Spinal cord (tissue), 10 donors: Measurements from ENCODE around the gene RASL12. TPM values are rescaled to one million over a fixed set of nuclear protein-coding genes. Genes with fewer than 3 reads are reported as not detected.
A peak's percentile ranks its signal among the peaks of the same experiment; 100 is the strongest.

Experiments
- DNase-seq, 6 donors: peaks; one replicate each; pipeline versions ENCODE4 v3.0.0 to v3.0.0-alpha.2; 2013 to 2015; ENCODE audit warnings: low spot score in 6 of 6, low read depth in 4 of 6
- H3K27ac ChIP-seq: one replicate; pipeline ENCODE4 v1.5.1; 2013; ENCODE audit warnings: low read depth, low read length, control low read depth
- H3K27me3 ChIP-seq: one replicate; pipeline ENCODE4 v1.6.1; 2013; ENCODE audit warnings: low read length; ENCODE audit not compliant: control insufficient read depth, insufficient read depth
- H3K36me3 ChIP-seq: one replicate; pipeline ENCODE4 v1.6.1; 2013; ENCODE audit warnings: low read length; ENCODE audit not compliant: control insufficient read depth, insufficient read depth
- H3K4me1 ChIP-seq: one replicate; pipeline ENCODE4 v1.6.1; 2013; ENCODE audit warnings: low read length; ENCODE audit not compliant: control insufficient read depth, insufficient read depth
- H3K4me3 ChIP-seq: one replicate; pipeline ENCODE4 v1.5.1; 2013; ENCODE audit warnings: low read depth, low read length, control low read depth
- H3K9me3 ChIP-seq: one replicate; pipeline ENCODE4 v1.6.1; 2013; ENCODE audit warnings: low read length; ENCODE audit not compliant: control insufficient read depth, insufficient read depth
- WGBS: methylation state at CpG from one replicate; pipeline ENCODE4 v1.1.5; 2013; ENCODE audit warnings: missing lambda C conversion rate; ENCODE audit not compliant: insufficient coverage; 5-methylcytosine and 5-hydroxymethylcytosine counted together
- polyA plus RNA-seq, 2 donors: library from polyadenylated mRNA; unstranded; fragments of 120-200 nt; gene quantifications; one replicate each; pipeline ENCODE4 v1.2.1, GENCODE V29; 2013; ENCODE audit not compliant: insufficient read length in 2 of 2
- total RNA-seq, 2 donors: library from RNA; depleted of rRNA in 1 of 2; stranded (reverse); fragments of 120-200 nt in 1 of 2; fragments of >200 nt in 1 of 2; gene quantifications; one replicate each; pipeline versions ENCODE4 v1.2.3 to v1.2.4, GENCODE V29; 2013 to 2014
- donor health status: healthy.

Gene RASL12
- total and polyA plus RNA-seq, 4 donors: 6.4 to 18.8 (median 14.9) TPM

DNA sequence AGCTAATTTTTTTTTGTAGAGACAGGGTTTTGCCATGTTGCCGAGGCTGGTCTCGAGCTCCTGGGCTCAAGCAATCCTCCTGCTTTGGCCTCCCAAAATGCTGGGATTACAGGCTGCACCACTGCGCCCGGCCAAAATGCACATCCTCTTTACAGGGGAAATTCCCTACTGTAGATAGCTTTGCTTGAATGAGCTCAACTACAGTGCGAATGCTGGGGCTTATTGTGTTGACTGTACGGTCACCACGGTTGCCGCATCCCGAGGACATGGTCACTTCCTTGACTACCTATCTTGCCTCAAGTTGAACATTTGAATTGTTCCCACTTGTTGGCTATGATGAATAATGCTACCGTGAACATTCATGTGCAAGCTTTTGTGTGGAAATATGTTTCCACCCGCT is 33.1 kb downstream of the RASL12 start:
- 92% methylated on average over 7 of the region's 11 CpGs for WGBS
- no peaks in the 10 kb centered on the region for H3K27me3 ChIP-seq
- H3K9me3 ChIP-seq: no peaks in the 10 kb centered on the region
- no peak overlapping the region for H3K4me3 ChIP-seq
- DNase-seq: no peak
- H3K36me3 ChIP-seq: no peaks in the 10 kb centered on the region
- peaks cover 6% of the 10 kb centered on the region for H3K4me1 ChIP-seq
- H3K27ac ChIP-seq: no peak overlapping the region

DNA sequence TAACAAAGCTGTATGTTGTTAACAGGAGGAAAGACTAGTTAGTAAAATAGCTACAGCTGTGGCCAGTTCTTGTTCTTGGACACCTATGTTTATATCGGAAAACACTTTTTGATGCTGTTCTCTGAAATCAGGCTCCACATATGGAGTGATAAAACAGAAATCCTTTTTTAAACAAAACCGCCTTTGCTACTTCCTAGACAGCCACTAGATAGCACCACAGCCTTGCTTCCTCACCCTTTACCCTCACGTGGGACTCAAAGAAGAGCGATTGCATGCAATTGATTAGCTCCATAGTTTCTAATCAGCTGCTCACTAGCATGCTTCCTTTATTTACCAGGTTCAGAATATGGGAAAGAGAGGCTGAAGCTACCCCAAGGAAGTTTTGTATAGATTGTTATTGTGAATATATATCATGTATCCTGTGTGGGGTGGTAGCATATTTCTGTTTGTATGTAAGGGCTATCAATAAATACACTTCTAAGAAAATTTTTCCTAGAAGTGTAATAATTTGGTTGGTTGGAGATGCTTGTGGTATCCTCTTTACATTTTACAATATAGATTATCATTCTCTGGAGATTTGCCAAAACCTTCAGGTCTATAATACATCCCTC is 34.0 kb downstream of the RASL12 start:
- no peaks in the 10 kb centered on the region for H3K9me3 ChIP-seq
- H3K4me3 ChIP-seq: no peak overlapping the region
- H3K4me1 ChIP-seq: peaks cover 8% of the 10 kb centered on the region
- H3K27ac ChIP-seq: no peak overlapping the region
- peak in 2 of 6 donors; percentile 72 to 91 for DNase-seq
- no peaks in the 10 kb centered on the region for H3K27me3 ChIP-seq
- no CpG with 5 or more reads among the region's 4 CpGs for WGBS
- H3K36me3 ChIP-seq: no peaks in the 10 kb centered on the region

DNA sequence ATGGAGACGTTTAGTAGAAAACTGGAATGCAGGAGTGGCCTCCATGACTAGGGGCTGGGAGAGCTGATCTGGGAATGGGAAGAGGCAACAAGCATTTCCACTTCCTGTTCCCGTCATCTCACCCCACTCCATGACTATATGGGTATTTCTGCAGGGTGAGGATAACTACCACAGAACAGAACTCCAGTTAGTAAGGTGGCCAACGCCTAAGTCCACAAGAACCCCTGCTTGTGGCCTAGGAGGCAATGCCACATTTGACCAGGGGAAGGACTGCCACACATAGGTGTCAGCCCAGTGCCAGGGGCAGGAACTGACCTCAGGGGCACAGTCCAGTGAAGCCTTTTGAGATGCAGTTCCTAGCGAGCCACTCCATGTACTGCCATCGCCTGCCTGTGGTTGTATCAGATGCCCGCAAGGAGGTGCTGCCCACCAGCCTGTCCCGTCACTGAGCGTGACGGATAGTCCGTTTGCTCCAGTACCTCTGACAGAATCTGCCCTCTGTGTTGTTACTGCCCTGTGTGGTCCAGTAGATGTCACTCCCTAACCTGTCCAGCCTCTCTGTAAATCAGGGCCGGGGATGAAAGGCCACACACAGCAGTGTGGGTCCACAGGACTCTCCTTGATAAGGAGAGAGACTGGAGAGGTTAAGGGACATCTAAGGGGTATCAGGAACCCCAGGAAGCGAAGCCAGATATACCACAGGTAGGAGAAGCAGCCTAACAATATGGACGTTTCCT is 34.8 kb downstream of the RASL12 start:
- H3K4me1 ChIP-seq: peaks cover 14% of the 10 kb centered on the region
- no peak overlapping the region for H3K27ac ChIP-seq
- H3K27me3 ChIP-seq: no peaks in the 10 kb centered on the region
- H3K4me3 ChIP-seq: no peak overlapping the region
- DNase-seq: peak in 2 of 6 donors; percentile 38 to 49
- no peaks in the 10 kb centered on the region for H3K36me3 ChIP-seq
- 17% methylated on average over 9 of the region's 13 CpGs for WGBS
- no peaks in the 10 kb centered on the region for H3K9me3 ChIP-seq

DNA sequence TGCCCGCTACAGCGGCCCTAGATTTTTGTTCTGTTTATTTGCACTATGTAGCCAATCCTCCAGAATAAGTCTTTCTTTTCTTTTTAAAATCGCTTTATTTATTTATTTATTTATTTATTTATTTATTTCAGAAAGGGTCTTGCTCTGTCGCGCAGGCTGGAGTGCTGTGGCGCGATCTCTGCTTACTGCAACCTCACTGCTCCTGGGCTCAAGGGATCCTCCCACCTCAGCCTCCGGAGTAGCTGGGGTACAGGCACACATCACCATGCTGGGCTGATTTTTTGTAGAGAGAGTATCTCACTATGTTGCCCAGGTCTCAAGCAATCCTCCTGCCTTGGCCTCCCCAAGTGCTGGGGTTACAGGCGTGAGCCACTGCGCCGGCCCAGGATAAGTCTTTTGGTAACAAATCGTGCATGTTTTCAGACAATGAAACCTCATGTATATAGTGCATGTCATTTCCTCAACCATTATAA is 38.0 kb downstream of the RASL12 start:
- Histone ChIP-seq H3K9me3 (no peaks in the 10 kb centered on the region), H3K4me3 (peak overlapping the region; percentile 76), H3K27ac (no peak overlapping the region), H3K4me1 (peaks cover 14% of the 10 kb centered on the region), H3K27me3 (no peaks in the 10 kb centered on the region), H3K36me3 (peaks cover 7% of the 10 kb centered on the region)
- no peak for DNase-seq
- 91% methylated on average over 4 of the region's 12 CpGs for WGBS

DNA sequence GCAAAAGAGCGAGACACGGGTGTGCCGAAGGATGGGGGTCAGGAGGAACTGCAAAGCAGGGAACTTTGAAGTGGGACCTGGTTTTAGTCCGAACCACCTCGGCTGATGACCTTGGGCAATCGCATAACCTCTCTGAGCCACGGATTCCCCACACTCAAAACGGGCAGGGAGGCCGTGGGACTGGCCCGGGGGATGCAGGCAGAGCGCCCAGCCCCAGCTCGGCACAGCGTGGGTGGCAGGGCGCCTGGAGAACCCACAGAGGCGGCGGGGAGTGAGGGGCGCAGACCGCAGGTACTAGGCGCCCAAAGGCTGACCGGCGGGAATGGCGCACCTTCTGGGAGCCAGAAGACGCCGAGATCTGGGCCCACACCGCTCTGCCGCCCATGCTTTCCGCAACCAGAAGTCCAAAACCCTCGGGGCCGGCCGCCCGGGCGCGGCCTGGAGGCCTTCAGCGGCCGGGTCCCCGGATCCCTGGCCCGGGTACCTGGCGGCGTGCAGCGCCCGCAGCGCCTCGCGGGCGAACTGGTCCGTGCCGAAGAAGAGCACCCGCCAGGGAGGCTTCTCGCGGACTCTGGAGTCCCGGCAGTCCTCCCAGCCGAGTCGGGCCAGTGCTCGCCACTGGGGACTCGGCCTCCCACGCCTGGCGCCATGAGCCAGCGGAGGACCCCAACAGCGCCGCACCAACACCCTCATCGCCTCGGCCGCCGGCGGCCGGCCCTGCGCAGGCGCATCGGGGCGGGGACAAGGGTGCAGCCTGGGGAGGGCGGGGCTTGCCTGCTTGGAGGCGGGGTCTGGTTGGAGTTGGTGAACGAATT is 38.7 kb downstream of the RASL12 start, which contains the start of gene MTFMT:
TSS of gene MTFMT (minus strand) at position 719 of the 815 bp plus-strand sequence. CDS start at position 693, 26 bp downstream.
- no peak within 1 kb of the TSS for H3K27ac ChIP-seq
- H3K36me3 ChIP-seq: peaks cover 10% of the 10 kb centered on the region
- peaks cover 14% of the 10 kb centered on the region for H3K4me1 ChIP-seq
- peak; percentile 60 to 97 (median 82) for DNase-seq
- H3K4me3 ChIP-seq: peak within 1 kb of the TSS; percentile 76
- H3K27me3 ChIP-seq: no peaks in the 10 kb centered on the region
- no peaks in the 10 kb centered on the region for H3K9me3 ChIP-seq
- under 1% methylated on average over 58 of the region's 73 CpGs for WGBS

DNA sequence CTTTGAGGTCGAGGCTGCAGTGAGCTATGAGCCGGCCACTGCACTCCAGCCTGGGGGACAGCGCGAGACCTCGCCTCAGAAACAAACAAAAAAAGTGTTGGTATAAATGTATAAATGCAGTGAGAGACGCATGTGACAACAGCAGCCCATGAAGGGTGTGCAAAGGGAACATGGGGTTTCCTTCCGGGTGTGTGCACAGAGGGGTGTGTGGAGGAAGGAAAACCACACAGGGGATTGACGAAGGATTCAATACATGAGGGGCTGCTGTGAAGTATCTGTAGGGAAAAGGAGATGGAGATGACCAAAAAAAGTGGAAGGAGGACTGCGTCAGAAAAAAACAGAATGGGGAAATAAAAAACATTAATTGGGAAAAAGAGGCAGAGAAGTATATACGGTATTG is 39.5 kb downstream of the RASL12 start:
- H3K4me3 ChIP-seq: peak overlapping the region; percentile 76
- no peaks in the 10 kb centered on the region for H3K27me3 ChIP-seq
- 49% methylated on average over 8 of the region's 10 CpGs for WGBS
- no peaks in the 10 kb centered on the region for H3K9me3 ChIP-seq
- peaks cover 10% of the 10 kb centered on the region for H3K36me3 ChIP-seq
- DNase-seq: no peak
- peaks cover 14% of the 10 kb centered on the region for H3K4me1 ChIP-seq
- H3K27ac ChIP-seq: no peak overlapping the region

DNA sequence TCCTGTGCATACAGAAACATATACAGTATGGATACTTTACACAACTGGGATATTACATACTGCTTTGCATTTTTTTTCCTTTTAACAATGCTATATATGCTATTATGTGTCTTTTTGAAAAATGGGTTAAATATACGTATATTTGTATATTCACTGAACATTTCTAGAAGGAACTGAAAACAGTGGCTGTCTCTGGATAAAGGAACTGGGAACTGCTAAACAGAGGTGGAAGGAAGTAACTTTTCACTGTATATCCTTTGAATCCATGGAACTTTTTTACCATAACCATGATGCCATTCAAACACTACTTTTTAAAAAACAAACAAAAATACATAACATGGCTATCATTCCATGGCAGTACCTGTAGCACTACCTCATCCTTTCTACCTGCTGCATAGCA is 40.2 kb downstream of the RASL12 start:
- H3K27me3 ChIP-seq: no peaks in the 10 kb centered on the region
- no peaks in the 10 kb centered on the region for H3K9me3 ChIP-seq
- no peak overlapping the region for H3K27ac ChIP-seq
- peaks cover 14% of the 10 kb centered on the region for H3K4me1 ChIP-seq
- no peak overlapping the region for H3K4me3 ChIP-seq
- no peak for DNase-seq
- peaks cover 12% of the 10 kb centered on the region for H3K36me3 ChIP-seq
- WGBS: no CpG with 5 or more reads among the region's 1 CpG

DNA sequence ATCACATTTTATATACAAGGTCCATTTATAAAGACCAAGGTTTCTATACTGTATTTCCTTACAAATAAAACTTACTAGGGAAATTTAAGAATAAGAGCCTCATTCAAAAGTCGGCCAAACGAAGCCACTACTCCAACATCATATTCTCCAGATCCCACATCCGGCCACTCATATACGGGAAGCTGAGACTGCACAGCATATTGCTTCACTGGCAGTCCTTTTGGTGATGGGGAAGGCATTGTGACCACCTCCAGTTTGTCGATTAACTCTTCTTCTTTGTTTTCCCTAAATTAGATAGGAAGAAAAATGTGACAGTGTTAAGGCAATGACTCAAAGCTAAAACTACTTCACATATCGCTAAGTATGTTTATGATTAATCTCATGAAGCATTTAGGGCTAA is 41.0 kb downstream of the RASL12 start:
- no peak for DNase-seq
- WGBS: no CpG with 5 or more reads among the region's 6 CpGs
- H3K4me3 ChIP-seq: no peak overlapping the region

DNA sequence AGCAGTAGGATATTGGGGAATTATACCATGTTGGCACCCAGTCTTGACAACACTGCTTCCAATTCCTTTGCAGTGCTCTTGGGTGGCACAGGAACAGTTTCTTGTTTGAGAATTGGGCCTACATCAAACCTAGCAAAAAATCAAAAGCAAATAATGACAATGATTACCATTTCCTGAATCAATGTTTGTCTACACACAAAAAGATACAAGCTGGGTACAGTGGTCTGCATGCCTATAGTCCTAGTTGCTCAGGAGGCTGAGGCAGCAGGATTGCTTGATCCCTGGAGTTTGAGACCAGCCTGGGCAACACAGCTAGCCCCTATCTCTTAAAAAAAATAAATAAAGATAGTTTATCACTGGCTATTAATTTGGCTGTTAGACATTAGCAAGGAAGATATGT is 46.3 kb downstream of the RASL12 start:
- DNase-seq: no peak
- H3K27ac ChIP-seq: no peak overlapping the region
- H3K27me3 ChIP-seq: no peaks in the 10 kb centered on the region
- peaks cover 18% of the 10 kb centered on the region for H3K36me3 ChIP-seq
- no peaks in the 10 kb centered on the region for H3K4me1 ChIP-seq
- H3K9me3 ChIP-seq: no peaks in the 10 kb centered on the region
- H3K4me3 ChIP-seq: no peak overlapping the region

More for the DNA sequence above, 41.0 kb downstream of the RASL12 start:
- Histone ChIP-seq H3K9me3 (no peaks in the 10 kb centered on the region), H3K36me3 (peaks cover 13% of the 10 kb centered on the region), H3K27me3 (no peaks in the 10 kb centered on the region), H3K4me1 (peaks cover 14% of the 10 kb centered on the region), H3K27ac (no peak overlapping the region)
